Omental fat pad (tissue), 4 donors: ENCODE data around the gene RALGAPB. TPM values are rescaled to one million over a fixed set of nuclear protein-coding genes. Genes with fewer than 3 reads are reported as not detected.

Source experiments
- ATAC-seq: fragments of 150-250 bp; one replicate; pipeline ENCODE4 v1.9.1; 2016; ENCODE audit warnings: mild to moderate bottlenecking, moderate library complexity; ENCODE audit not compliant: low FRiP score
- DNase-seq: peaks from one replicate; pipeline ENCODE4 v3.0.0-alpha.2; 2019; ENCODE audit warnings: low spot score
- total RNA-seq, 4 donors: library from RNA; depleted of rRNA; stranded (reverse); fragments of >200 nt; gene quantifications; one replicate each; pipeline ENCODE4 v1.1.0, GENCODE V29; 2016
- TF ChIP-seq, protein P1 (sequence below), 3 donors: fragments of 450-650 bp; IDR thresholded peaks; one replicate each; pipeline ENCODE4 v1.5.1; 2016 to 2017; ENCODE audit warnings: antibody characterized with exemption in 3 of 3, mild to moderate bottlenecking in 3 of 3, moderate library complexity in 2 of 3

Gene RALGAPB
- total RNA-seq, 4 donors from 2014 or later, result 27.1 to 39.9 (median 32.3) TPM

GRCh38 chr20:38557174-38557573, 84.5 kb downstream of the RALGAPB start:
- TF ChIP-seq, protein P1, sequence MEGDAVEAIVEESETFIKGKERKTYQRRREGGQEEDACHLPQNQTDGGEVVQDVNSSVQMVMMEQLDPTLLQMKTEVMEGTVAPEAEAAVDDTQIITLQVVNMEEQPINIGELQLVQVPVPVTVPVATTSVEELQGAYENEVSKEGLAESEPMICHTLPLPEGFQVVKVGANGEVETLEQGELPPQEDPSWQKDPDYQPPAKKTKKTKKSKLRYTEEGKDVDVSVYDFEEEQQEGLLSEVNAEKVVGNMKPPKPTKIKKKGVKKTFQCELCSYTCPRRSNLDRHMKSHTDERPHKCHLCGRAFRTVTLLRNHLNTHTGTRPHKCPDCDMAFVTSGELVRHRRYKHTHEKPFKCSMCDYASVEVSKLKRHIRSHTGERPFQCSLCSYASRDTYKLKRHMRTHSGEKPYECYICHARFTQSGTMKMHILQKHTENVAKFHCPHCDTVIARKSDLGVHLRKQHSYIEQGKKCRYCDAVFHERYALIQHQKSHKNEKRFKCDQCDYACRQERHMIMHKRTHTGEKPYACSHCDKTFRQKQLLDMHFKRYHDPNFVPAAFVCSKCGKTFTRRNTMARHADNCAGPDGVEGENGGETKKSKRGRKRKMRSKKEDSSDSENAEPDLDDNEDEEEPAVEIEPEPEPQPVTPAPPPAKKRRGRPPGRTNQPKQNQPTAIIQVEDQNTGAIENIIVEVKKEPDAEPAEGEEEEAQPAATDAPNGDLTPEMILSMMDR (IDR thresholded peaks at IDR 0.05), result no peak
- ATAC-seq (no peak), DNase-seq (no peak)

GRCh38 chr20:38558596-38559360, 86.1 kb downstream of the RALGAPB start:
- no peak for ATAC-seq
- no peak for DNase-seq
- TF ChIP-seq, protein P1 (IDR thresholded peaks at IDR 0.05), result no peak

DNA sequence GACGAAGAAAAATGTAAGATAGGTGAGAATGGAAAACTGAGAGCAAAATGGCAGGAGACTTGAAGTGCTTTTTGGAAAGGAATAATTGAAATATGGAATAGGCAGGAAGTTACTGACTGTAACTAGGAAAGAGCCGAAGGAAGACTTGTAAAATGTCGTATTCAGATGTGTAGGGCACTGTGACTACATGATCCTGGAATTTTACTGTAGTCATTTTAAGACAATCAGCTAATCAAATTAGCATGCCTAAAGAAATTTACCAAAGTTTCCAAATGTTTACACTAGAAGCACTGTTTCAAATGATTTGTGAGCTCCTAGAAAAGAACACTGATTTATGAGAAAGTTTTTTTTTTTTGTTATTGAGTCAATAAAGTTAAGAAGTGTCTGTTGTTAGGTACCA, 87.1 kb downstream of the RALGAPB start:
- no peak for DNase-seq
- TF ChIP-seq, protein P1 (IDR thresholded peaks at IDR 0.05), result no peak

GRCh38 chr20:38563802-38564431, 91.3 kb downstream of the RALGAPB start:
- TF ChIP-seq, protein P1 (IDR thresholded peaks at IDR 0.05), result no peak
- ATAC-seq (no peak), DNase-seq (no peak)

More for the DNA sequence above, 87.1 kb downstream of the RALGAPB start:
- ATAC-seq, result no peak

DNA sequence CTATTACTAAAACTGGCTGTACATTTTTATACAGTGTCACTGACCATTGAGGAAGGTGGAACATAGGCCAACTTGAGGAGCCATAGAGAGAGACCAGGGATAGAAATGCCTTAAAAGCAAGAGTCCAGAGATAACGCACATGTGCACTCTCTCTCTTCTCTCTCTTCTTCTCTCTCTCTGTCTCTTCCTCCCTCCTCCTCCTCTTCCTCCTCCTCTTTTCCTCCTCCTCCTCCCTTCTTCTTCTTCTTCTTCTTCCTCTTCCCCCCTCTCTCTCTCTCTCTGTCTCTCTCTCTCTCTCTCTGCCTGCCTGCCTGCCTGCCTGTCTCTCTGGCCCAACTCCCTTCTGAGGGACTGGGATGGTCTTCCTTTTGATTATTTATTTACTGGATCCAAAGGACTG, 92.0 kb downstream of the RALGAPB start:
- ATAC-seq (no peak), DNase-seq (no peak)
- TF ChIP-seq, protein P1 (IDR thresholded peaks at IDR 0.05), result no peak

DNA sequence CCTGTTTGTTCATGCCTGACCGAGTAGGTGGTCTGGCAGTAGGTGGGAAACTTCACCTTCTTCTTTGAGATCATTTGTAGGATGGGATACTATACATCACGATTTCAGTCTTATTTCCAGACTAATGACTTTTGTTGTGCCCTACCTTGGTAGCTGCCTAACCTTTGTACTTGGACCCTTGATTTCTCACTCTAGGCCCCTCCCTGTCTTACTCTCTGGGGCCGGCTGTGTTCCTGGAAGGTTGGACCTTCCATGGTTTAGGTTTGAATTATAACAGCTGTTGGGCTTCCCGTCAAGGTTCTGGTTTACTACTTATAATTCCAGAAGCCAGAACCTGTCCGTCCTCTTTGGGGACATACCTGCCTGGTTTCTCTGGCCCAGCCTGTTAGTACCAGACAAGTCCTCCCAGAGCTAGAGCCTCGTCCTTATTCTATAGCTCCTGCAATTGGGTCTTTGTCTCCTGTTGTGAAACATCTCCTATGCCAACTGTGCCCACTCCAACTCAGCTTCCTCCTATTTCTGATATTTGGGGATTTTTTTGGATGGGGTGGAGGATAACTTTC, 93.5 kb downstream of the RALGAPB start:
- TF ChIP-seq, protein P1 (IDR thresholded peaks at IDR 0.05), result no peak
- no peak for DNase-seq
- ATAC-seq, result no peak
